GM13976 (cell line): ENCODE measurements around the gene ITM2C.

Source experiments
- DNase-seq: peaks from one replicate; pipeline ENCODE4 v3.0.0; 2012; ENCODE audit warnings: low spot score
- CTCF ChIP-seq: IDR thresholded peaks from 2 replicates; pipeline ENCODE4 v1.5.1; 2012; ENCODE audit warnings: borderline replicate concordance, mild to moderate bottlenecking; ENCODE audit not compliant: insufficient read depth; ENCODE audit errors: extremely low read depth, missing control alignments, control extremely low read depth
- in situ Hi-C: fragments of 300-500 bp; cut with MboI; formaldehyde crosslinking; loops from one replicate; pipeline ENCODE4 v1.12.0; 2022; ENCODE audit warnings: low sequenced_read_pairs, mixed read lengths, inconsistent platforms; ENCODE audit not compliant: unreplicated experiment

ITM2C gene

GRCh38 chr2:230829959-230830358 is 34.8 kb upstream of the ITM2C start:
- no peak for DNase-seq
- in situ Hi-C loops = no loop called here
- TF ChIP-seq CTCF = no peak

- TF ChIP-seq CTCF = no peak
- no peak for DNase-seq
- in situ Hi-C loops = no loop called here
These were observed 34.3 kb upstream of the ITM2C start for GRCh38 chr2:230830428-230830827.

- in situ Hi-C loops = loop anchor here (10.0 kb wide), 1 partner anchor 154 kb away; the partner anchor contains the start of gene SPATA3
- no peak for DNase-seq
These were observed 24.4 kb upstream of the ITM2C start for GRCh38 chr2:230840301-230840700.

GRCh38 chr2:230842473-230842872 is 22.3 kb upstream of the ITM2C start:
- no peak for DNase-seq
- in situ Hi-C loops = loop anchor here (10.0 kb wide), 1 partner anchor 152 kb away; the partner anchor contains the start of gene SPATA3
- no peak for TF ChIP-seq CTCF

More at GRCh38 chr2:230840301-230840700, 24.4 kb upstream of the ITM2C start:
- TF ChIP-seq CTCF = no peak

GRCh38 chr2:230843132-230843531 is 21.6 kb upstream of the ITM2C start:
- DNase-seq = no peak
- in situ Hi-C loops = loop anchor here (10.0 kb wide), 1 partner anchor 152 kb away; the partner anchor contains the start of gene SPATA3
- TF ChIP-seq CTCF = no peak

GRCh38 chr2:230846360-230846759 is 18.4 kb upstream of the ITM2C start:
- TF ChIP-seq CTCF = no peak
- DNase-seq = no peak
- in situ Hi-C loops = loop anchor here (10.0 kb wide), 1 partner anchor 148 kb away; the partner anchor contains the start of gene SPATA3
